ENCODE data around the gene ZNF503. TPM values are rescaled to one million over a fixed set of nuclear protein-coding genes. Genes with fewer than 3 reads are reported as not detected.

Gene ZNF503
- total and polyA plus RNA-seq, 10 of the 15 experiments (the other 5 are each of a cell fraction or from before 2014, with no cell fraction given) = 0.05 to 1.1 (median 0.11) TPM; not detected in 1

- no peak for TF ChIP-seq E2F8 (IDR thresholded peaks at IDR 0.05; ENCODE audit: low read depth, partially characterized antibody)
- TF ChIP-seq SUPT20H (IDR thresholded peaks at IDR 0.05; ENCODE audit: borderline replicate concordance, control insufficient read depth, low read depth, low read length) = no peak
These were observed 5.5 kb downstream of the ZNF503 start (continued) for GRCh38 chr10:75395932-75396630.

GRCh38 chr10:75395066-75395931 is 6.3 kb downstream of the ZNF503 start:
- Histone ChIP-seq H3K79me2 (ENCODE audit: control insufficient read depth, insufficient read depth, low read length) (no peaks in the 10 kb centered on the region), H3K4me2 (ENCODE audit: control insufficient read depth, insufficient read depth) (no peak overlapping the region), H3K4me3 (no peak overlapping the region), H2AFZ (ENCODE audit: control insufficient read depth, low read depth, low read length) (no peak overlapping the region), H3K27ac (ENCODE audit: control insufficient read depth, insufficient read depth) (no peak overlapping the region), H3K36me3 (ENCODE audit: control insufficient read depth in 2 of 2, insufficient read depth in 2 of 2, low read length in 1 of 2) (no peaks in the 10 kb centered on the region), H3K9me3 (replicated peaks; ENCODE audit: control insufficient read depth, insufficient read depth, low read length) (no peaks in the 10 kb centered on the region; the same call in 2 of the 3 replicates), H4K20me1 (ENCODE audit: control insufficient read depth, insufficient read depth) (no peaks in the 10 kb centered on the region; the same call in 1 of the 2 replicates), H3K9ac (ENCODE audit: control insufficient read depth, insufficient read depth, low read length) (no peak overlapping the region), H3K4me1 (ENCODE audit: control insufficient read depth, insufficient read depth, low read length) (no peaks in the 10 kb centered on the region; the same call in 1 of the 2 replicates), H3K27me3 (replicated peaks in 1 of 2; ENCODE audit: control insufficient read depth in 2 of 2, insufficient read depth in 2 of 2, low read length in 1 of 2) (peaks cover 1 to 12% of the 10 kb centered on the region in 2 experiments; a peak in 3 of 4 replicates)
- RAD21 ChIA-PET (ENCODE audit: unreplicated experiment) = interaction anchor here (0.6 to 1.1 kb wide), 2 partner anchors 13 to 908 kb away, joined by 3 read pairs; no protein-coding TSS in a partner anchor
- SMC1A ChIA-PET (ENCODE audit: uncharacterized antibody, unreplicated experiment) = no interaction called here
- POLR2A ChIA-PET = no interaction called here
- ATAC-seq (peak; percentile 20; the same call in 1 of the 3 replicates), FAIRE-seq (no peak), DNase-seq (ENCODE audit: low read depth, low spot score) (no peak)
- in situ Hi-C loops (cut with MboI) (loop anchor here (25.0 kb wide), 2 partner anchors 642 to 1142 kb away; no protein-coding TSS in a partner anchor), intact Hi-C loops (cut with micrococcal nuclease; ENCODE audit: unreplicated experiment) (no loop called here)
- no TSS peak for BruUV-seq (replicated peaks)
- CTCF ChIA-PET = interaction anchor here (1.0 to 1.4 kb wide), 3 partner anchors 99 to 908 kb away, joined by 3 to 5 read pairs (median 3); no protein-coding TSS in a partner anchor
- WGBS (ENCODE audit: insufficient coverage, insufficient replicate concordance, low lambda C conversion rate, missing lambda C conversion rate) = 25% methylated on average over 62 of the region's 64 CpGs
- TF ChIP-seq IRF3 (IDR thresholded peaks at IDR 0.05) (no peak), RUNX3 (IDR thresholded peaks at IDR 0.05; ENCODE audit: low read length) (no peak), NBN (IDR thresholded peaks at IDR 0.05) (no peak), SMAD1 (IDR thresholded peaks at IDR 0.05; ENCODE audit: low read depth, partially characterized antibody) (no peak), LARP7 (IDR thresholded peaks at IDR 0.05) (no peak), PML (IDR thresholded peaks at IDR 0.05; ENCODE audit: low read length) (no peak), HDAC6 (IDR thresholded peaks at IDR 0.05; ENCODE audit: unreplicated experiment) (no peak), ATF7 (IDR thresholded peaks at IDR 0.05; ENCODE audit: low read depth) (no peak), SMC3 (IDR thresholded peaks at IDR 0.05; ENCODE audit: borderline replicate concordance, low read length) (peak; percentile 34; the same call in 1 of the 2 replicates), TCF12 (IDR thresholded peaks at IDR 0.05; ENCODE audit: low read depth, low read length) (no peak), PRDM15 (CRISPR knock-in tag; IDR thresholded peaks at IDR 0.05) (no peak)

Measured in GM12878 (cell line).